ENCODE data around the gene FREM3.
"Not testable (repeated sequence)": the region's sequence is repeated elsewhere in the genome, so short reads cannot be mapped to it uniquely, and the experiment has no call there.

The FREM3 gene

DNA sequence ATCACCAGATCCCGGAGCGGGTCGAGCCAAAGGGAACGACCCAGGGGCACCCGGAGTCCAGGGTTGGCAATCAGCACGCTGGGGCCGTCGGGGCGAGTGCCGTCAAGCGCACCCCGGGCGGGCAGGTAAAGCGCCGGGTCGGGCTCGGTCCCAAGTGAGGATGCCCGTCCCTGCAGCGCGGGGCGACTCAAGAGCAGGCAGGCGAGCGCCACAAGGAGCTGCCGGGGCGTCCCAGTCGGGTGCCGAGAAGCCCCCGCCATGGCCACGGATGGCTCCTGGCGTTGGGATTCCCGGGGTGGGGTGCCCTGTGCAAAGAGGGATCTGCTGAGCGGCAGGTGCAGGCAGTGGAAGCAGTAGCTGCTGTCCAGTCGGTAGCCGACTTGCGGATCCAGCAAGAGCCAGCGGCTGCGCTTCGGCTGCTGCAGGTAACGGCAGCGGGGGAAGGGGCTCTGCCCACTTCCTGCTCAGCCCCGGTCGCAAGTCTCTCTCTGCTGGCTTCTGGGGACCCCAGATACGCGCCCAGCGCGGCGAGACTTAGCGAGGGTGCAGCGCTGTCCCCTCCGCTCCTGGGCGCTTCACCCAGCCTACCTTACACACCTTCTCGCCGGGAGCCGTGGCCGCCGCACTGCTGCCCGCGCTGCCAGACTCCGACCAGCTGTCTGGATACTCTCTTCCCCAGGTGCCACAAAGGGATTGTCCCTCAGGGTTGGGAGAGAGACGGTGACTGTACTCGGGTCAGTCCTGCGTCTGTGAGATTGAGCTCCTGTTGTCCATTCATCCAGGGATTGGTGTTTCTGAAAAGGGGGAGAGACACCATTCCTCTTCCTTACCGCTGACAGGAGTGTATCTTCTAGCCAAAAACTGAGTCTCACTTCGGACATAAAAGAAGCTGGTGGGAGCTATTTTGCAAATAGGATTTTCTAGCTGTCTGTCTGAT, at the start of gene FREM3:
Gene FREM3, minus strand, starts transcription at position 260 of the 937 bp plus-strand sequence. Its CDS starts 0 bp downstream, at position 260.
- no peak for DNase-seq

DNA sequence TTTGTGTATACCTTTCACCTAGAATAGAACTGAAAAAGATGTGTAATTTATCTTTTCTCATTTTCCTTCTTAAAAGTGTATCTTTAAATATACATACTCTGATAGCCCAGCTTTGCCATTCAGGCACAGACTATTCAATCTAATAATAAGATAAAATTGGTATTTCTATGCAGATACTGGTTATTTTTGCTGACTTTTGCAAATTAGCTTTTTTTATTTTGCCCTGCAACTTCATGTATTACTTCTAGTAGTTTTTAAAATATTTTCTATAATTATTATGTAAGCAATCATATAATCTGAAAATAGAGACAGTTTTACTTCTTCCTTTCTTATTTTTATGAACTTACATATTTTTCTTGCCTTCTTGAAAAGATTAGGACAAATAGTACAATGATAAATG, 45.4 kb upstream of the FREM3 start:
- no peak for DNase-seq

DNA sequence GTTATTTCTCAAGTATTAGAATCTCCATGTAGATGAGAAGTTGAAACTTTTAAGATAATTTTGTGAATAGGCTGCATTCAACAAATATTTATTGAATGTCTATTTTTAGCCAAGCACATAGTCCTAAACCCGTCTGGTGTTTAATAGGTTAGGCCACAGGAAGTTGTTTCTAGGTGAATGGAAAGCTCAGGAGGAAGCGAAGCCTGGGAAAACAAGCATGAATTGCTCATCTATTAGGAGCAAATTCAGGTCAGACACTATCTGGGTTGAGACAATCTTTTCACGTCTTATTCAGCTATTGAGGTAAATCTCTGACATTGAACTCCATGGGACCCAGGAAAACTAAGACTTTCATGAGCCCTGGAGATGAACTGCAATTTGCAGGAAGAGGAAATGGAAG, 43.1 kb upstream of the FREM3 start:
- DNase-seq = no peak

DNA sequence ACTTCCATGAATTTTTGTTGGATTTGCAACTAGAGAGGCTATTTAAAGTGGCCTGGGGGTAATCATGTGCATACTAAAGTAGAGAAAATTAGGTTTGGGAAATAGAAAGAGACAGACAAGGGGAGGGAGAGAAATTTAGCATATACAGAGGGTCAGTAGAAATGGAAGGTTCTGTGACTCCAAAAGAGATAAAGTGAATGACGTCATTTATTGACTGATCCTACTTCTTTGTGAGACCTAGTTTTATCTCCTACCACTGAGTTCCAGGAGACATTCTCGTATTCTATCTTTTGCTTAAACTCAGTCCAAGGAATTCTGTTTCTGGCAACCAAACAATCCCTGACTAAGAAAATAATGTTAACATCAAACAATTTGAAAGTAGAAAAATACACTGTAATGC, 42.4 kb upstream of the FREM3 start:
- DNase-seq = no peak

DNA sequence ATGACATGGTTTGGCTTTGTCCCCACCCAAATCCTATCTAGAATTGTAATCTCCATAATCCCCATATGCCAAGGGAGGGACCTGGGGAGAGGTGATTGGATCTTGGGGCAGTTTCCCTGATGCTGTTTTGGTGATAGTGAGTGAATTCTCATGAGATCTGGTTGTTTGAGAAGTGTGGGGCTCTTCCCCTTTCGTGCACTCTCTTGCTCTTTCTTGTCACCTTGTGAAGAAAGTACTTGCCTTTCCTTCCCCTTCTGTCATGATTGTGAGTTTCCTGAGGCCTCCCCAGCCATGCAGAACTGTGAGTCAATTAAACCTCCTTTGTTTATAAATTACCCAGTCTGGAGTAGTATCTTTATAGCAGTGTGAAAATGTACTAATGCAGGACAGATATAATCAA, 36.4 kb upstream of the FREM3 start:
- DNase-seq = no peak

DNA sequence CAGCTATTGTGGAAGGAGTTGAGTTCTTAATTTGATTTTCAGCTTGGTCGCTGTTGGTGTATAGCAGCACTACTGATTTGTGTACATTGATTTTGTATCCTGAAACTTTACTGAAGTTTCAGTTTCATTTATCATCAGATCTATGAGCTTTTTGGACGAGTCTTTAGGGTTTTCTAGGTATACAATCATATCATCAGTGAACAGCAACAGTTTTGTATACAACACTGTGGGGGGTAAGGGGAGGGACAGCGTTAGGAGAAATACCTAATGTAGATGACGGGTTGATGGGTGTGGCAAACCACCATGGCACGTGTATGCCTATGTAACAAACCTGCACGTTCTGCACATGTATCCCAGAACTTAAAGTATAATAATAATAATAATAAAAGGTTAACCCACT, 35.6 kb upstream of the FREM3 start:
- DNase-seq = not testable (repeated sequence)

DNA sequence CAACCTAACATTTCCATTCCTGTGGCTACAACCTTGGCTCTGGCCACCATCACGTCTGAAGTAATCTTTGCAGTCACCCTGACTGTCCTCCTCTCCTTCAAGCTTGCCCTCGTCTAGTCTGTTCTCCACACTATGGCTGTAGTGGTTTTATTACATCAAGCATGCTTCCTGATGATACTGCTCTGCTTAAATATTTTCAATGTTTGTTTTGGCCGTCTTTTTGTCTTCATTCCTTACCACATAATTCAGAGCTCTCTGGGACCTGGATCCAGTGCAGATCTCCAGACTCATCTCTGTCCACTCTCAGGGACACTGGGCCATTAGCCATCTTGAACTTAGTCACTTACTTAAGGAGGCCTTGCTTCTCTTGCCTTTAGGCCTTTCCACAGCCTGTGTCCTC, 27.7 kb upstream of the FREM3 start:
- no peak for DNase-seq

DNA sequence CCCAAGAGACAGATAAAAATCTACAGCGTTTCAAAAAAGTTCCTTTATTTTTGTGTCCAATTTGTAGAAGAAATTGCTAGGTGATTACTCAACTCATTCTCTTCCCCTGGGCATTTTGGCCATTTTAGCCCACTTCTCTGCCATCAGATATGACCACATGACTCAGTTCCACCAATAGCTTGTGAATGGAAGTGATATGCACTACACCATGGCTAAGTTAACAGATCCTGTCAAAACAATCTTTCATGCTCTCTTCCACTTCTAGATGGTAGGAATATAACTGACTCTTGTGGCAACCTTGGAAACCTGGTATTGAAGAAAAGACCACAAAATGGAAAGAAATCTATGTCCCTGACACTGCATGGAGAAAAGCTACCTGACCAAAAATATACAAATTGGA, 26.2 kb upstream of the FREM3 start:
- DNase-seq = no peak

DNA sequence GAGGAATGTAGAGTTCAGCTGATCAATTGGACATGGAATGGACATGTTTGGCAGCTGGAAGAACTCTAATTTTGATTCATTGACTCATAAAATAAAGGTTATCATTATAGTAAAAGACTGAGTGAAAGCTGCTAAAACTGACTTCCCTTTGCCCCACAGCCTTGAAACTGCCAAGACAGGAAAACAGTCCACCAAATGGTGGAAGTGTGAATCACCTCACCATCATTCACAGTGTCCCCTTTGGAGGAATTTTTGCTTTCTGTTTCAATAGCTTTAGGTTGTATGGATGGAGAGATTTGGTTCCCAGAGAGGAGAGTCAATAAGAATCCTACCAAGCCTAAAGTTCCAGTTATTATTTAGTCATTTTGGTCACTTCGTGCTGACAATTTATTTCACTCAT, 20.8 kb upstream of the FREM3 start:
- no peak for DNase-seq

DNA sequence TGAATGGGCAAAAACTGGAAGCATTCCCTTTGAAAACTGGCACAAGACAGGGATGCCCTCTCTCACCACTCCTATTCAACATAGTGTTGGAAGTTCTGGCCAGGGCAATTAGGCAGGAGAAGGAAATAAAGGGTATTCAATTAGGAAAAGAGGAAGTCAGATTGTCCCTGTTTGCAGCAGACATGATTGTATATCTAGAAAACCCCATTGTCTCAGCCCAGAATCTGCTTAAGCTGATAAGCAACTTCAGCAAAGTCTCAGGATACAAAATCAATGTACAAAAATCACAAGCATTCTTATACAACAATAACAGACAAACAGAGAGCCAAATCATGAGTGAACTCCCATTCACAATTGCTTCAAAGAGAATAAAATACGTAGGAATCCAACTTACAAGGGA, 18.3 kb upstream of the FREM3 start:
- not testable (repeated sequence) for DNase-seq

DNA sequence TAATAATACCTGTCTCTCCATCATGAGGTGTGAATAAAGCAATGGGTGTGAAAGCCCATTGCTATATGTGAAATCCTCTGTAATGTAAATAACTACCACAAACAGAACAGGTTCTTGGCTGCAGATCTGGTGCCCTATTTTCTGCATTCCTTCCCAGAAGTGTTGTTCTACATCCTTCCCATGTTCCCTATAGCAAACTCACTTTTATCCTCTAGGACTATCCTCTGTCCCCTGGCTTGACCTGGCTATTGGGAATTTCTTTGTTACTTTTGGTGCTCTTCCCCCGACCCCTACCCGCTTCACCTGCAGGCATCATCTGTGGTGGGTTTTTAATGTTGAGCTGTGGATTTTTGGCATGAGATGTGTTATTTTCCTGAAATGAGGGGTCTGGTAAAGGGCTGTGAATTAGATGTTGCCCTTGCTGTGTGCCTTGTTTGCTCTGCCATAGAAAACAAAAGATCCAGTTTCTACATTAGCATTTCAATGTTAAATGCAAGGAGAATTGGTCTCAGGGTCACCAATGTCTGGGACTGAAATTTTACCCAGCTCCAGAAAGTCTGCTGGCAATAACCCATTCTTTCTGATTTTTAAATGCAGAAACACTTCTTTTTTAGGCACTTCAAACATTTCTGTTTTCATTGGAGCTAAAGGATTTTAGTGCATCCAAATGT, 13.6 kb upstream of the FREM3 start:
- no peak for DNase-seq

DNA sequence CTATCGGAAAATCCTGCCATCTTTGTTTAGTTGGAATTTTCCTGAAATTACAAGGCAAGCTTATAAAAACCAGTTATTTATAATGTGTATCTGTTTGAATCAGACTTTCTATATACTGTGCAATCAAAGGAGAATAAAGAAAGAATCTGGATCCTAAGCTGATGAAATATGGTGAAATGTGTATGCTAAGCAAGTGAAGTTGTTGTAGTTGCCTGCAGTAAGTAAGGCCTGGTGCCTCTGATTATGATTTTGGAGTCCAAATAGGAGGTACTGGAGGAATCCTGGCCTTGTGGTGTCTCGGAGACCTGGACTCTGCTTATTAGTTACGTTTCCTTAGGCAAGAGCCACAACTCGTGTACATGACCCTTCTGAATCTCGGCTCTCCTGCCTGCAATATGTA, 13.1 kb upstream of the FREM3 start:
- DNase-seq = no peak

DNA sequence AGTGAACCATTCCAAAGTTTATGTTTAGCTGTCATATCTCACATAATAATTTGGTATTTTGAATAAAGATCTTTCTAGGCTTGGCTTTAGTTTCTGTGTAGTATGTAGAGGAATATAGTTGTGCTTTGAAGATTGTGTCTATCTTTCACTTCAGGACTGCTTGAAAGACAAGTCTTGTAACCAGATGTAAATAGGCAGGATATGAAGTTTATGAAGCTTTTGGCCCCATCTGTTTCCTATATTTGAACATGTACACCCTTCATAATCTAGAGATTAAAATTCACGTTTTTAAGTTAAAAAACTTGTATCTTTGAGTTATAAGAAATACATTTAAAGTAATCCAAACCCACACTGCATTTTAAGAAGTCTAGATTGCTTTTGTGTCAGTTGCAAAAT, 11.7 kb upstream of the FREM3 start:
- no peak for DNase-seq

DNA sequence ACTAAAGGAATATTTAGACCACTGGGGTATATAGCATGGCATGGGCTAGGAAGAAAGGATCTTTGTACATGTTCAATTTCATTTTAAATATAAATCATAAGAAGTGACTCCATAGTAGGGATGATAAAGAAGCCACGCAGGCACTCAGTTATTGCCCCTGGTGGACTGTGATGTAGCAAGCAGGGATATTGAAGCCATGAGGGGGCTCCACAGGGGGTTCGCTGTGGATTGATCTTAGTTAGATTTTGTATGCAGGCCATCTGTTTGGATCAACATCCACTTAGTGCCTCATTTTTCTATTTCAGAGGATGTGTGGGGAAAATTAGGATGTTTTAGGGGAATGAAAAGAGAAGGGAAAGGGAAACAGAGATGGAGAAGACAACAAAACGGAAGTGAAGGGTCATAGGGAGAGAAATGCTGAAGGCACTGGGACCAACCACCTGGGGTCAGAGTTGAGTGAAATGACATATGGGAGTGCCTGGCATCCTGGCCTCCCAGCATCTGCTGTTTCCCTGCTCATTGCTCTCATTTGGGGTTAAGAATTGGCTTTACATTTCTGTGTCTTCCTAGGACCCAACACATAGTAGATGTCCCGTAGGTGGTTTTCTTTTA, 11.2 kb upstream of the FREM3 start:
- DNase-seq = no peak

DNA sequence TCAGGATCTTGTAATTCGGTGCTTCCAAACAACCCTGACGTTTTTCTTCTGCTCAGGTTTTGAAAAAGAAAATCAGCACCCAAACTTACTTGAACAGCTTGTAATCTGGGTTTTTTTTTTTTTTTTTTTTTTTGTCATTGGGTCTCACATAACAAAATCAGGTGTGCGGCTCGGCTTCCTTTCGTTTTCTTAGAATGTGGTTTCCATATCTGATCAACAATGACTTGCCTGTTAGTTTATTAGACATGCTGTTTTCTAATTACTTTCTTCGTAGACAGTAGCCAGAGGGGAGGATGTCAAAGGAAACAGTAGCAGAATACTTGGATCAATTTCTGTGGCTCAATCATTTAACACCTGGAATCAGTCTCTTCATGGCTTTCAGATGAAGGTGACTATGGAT, 890 bp upstream of the FREM3 start:
- DNase-seq = no peak

DNA sequence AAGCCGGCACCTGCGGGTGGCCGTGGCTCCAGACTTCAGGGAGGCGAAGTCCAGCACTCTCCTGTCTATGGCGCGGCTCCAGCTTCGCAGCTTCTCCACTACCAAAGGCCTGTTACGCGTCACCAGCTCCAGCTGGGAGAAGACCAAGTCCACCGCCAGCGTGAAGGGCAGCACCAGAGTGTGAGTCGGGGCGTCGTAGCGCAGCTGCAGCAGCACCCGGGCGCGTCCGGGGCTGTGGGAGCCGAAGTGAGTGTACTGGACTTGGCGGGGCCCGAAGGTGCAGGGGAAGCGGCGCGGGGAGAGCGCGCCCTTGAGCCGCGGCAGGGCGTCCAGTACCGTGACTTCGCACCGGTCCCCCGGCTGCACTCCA, 444 bp downstream of the FREM3 start:
- DNase-seq = no peak

DNA sequence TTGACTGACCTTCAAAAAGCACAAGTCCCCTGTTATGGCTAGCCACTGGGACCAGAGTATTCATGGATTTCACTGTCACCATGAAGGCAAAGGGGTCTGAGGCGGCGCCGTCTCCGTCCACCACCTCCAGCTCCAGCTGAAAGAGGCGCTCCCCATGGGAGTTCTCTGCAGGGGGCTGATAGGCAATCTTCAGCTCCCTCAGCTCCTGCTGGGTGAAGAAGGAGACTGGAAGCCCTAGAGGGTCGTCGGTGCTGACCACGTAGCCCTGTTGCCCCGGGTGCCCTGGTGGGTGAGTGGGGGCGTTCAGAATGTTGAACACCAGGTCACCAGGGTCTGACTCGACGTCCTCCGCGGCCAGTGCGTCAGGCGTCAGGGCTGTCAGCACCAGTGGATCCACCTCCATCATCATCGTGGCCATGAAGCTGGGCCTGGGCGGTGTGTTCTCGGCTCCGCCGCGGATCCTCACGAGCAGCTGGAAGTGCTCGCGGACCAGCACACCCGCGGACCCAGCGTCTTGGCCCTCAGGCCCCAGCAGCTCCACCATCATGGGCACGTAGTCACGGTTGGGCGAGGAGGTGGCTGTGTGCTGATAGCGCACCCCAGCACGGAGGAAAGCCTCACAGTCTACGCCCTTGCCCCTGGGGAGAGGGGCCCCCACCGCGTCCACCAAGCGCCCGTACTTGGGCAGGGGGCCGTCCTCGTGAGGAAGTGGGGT, 987 bp downstream of the FREM3 start:
- no peak for DNase-seq

DNA sequence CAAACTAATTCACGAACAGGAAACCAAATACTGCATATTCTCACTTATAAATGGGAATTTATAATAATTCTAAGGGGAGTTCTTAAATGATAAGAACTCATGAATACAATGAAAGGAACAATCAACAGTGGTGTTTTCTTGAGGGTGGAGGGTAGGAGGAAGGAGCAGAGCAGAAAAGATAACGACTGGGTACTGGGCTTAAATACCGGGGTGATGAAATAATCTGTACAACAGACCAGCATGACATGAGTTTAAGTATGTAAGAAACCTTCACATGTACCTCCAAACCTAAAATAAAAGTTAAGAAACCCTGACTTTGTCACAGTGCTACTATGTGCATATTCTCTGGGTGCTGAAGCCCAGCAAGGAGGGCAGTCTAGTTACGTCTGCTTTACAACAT, 6.6 kb downstream of the FREM3 start:
- no peak for DNase-seq

DNA sequence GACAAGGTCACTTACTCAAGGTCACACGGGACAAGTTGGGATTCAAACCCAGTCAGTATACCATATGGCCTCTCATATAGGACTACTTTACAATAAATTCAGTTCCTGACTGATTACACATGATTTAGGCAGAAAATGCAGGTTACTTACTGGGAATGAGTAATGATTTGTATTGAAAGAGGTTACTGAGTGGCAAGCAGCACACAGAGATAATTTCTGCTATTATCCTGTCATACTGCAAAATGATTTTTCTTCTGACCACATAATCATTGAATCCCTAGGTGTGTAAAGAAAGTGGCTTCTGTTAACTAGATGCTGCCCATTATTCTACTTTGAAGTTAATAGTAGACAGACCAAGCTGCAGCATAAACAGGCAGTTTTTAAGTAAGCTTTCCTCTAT, 8.2 kb downstream of the FREM3 start:
- DNase-seq = no peak

DNA sequence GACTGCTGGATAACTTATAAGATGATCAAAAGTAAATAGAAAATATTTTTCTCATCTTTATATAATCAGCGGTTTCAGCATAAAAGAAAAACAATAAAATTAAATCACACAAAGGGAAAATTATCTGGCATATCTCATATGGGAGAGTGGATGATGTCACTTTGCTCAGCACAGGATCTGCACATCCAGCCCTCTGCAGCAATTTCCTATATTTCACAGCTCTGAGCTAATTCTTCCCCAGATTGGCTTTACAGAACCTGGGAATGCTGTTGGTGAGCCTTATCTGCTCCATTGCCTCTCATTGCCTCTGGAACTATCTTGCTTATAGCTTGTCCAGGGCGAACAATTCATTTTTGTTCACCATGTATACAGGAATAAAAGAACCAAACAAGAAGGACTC, 21.0 kb downstream of the FREM3 start:
- DNase-seq = no peak

DNA sequence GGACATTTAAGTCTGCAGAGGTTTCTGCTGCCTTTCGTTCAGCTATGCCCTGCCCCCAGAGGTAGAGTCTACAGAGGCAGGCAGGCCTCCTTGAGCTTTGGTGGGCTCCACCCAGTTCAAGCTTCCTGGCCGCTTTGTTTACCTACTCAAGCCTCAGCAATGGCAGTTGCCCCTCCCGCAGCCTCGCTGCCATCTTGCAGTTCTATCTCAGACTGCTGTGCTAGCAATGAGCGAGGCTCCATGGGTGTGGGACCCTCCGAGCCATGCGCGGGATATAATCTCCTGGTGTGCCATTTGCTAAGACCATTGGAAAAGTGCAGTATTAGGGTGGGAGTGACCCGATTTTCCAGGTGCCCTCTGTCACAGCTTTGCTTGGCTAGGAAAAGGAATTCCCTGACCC, 26.8 kb downstream of the FREM3 start:
- not testable (repeated sequence) for DNase-seq

DNA sequence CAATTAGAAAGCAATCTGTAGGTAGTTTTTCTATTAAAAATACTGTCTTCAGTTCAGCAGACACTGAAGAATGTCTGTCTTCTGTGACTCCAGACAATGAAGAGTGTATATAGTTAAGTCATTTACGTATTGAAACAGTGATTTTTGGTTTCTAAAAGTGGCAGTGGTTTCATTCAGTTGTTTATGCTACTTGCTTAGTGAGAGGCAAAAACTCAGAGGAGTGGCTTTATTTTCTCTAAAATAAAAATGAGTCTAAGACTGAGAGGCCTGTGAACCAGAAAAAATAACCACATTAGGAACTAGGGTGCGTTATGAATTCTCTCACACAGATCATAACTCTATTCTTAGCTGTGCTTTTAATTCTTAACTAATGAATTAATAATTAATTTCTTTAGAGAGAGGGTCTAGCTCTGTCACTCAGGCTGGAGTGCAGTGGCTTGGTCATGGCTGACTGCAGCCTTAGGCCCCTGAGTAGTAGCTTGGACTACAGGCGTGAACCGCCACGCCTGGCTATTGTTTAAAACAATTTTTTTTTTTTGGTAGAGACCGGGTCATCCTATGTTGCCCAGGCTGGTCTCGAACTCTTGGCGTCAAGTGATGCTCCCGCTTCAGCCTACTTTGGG, 31.4 kb downstream of the FREM3 start:
- no peak for DNase-seq

DNA sequence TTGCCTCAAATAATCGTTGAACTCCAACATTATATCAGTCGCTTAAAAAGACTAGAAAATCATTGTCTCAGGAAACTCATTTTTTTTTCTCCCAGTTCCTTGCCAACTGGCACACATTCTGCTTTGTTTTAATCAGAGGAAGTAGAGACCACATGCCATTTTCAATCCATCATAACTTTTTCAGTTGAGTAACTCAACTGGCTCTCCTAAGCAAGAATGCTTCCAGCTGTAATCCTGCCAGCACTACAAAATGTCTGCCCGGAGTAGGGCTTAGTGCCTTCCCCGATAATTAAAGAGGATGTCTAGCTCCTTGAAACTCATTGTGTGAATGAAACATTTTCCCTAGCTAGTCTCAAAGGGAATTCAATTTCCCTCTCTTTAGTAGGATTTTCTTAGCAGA, 33.0 kb downstream of the FREM3 start:
- DNase-seq = no peak
